HG03097 (cell line): ENCODE measurements around the gene SH3BP5.

Source experiments
- ATAC-seq: cut with Tn5 transposase; IDR thresholded peaks from one replicate; pipeline ENCODE4 v1.9.1; 2021; ENCODE audit not compliant: unreplicated experiment, low FRiP score

Gene SH3BP5

GRCh38 chr3:15326673-15327072, 5.7 kb downstream of the SH3BP5 start:
- no peak for ATAC-seq

GRCh38 chr3:15326037-15326436, 6.3 kb downstream of the SH3BP5 start:
- no peak for ATAC-seq

DNA sequence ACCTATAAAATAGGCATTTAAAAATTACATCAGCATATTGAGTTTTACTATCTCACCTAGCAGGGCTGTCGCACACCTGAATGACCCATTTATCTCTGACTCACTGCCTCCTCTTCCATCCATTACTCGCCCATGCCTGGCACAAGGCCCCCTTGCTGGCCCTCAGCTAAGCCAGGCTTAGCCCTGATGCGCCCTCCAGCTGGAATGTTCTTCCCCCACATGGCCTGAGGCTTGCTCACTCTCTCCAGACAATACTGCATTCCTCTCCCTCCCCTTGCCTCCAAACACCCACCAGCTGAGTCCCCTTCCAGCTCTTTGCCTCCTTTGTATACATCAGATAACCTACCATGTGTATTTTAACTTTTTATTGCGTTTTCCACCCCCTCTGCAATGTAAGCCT, 7.2 kb downstream of the SH3BP5 start:
- ATAC-seq: no peak

DNA sequence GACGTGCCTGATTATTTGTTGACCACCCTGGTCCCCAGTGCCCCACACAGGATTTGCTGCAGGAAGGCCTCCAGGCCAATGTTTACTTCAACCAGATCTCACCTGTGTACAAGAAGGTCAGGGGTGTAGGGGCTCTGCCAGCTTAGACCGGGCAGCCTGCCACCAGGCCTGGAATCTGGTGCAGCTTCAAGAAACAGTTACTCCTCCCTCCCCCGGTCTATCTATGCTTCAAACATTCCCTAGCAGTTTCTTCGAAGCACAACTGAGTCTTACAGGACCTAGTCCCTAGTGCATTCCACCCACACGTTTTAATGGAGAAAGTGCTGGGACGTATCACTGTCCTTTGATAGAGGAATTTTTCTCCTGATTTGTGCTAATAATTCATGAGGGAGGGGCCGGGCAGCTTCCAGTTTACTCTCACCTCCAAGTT, 8.0 kb downstream of the SH3BP5 start:
- no peak for ATAC-seq

DNA sequence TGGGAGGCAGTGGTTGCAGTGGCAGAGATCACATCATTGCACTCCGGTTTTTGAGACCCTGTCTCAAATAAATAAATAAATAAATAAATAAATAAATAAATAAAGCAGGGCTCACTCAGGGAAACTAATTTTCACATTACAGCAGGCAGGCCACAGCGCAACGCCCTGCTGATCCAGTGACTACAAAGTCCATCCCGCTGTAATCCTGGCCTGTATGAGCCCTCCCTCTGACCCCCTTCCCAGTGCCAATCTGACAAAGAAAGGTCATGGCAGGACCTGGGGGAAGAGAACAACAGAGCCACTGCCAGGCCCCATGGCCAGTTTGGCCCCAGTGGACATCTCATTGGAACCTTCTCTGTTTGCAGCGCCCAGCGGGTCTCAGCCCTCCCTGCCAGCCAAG, 9.3 kb downstream of the SH3BP5 start:
- no peak for ATAC-seq

GRCh38 chr3:15321349-15321748, 11.0 kb downstream of the SH3BP5 start:
- ATAC-seq: no peak

DNA sequence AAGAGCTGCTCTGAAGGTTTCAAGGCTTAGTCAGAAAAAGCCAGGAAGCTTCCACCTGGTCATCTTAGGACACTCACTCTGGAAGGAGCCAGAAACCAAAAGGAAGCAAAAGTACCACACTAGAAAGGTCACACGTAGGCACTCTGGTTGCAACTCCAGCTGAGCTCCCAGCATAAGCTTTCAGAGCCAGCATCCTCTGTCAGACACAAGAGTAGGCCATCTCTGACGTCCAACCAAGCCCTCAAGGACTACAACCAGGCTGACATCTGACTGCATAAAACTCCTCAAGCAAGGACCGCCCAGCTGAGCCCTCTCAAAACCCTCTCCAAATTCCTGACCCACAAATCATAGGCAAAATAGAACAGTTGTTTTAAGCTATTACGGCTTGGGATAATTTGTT, 12.8 kb downstream of the SH3BP5 start:
- ATAC-seq: no peak

- ATAC-seq: no peak
These were observed 13.2 kb downstream of the SH3BP5 start for GRCh38 chr3:15319136-15319535.

GRCh38 chr3:15318661-15319060, 13.7 kb downstream of the SH3BP5 start:
- no peak for ATAC-seq

GRCh38 chr3:15316998-15317435, 15.4 kb downstream of the SH3BP5 start:
- no peak for ATAC-seq

DNA sequence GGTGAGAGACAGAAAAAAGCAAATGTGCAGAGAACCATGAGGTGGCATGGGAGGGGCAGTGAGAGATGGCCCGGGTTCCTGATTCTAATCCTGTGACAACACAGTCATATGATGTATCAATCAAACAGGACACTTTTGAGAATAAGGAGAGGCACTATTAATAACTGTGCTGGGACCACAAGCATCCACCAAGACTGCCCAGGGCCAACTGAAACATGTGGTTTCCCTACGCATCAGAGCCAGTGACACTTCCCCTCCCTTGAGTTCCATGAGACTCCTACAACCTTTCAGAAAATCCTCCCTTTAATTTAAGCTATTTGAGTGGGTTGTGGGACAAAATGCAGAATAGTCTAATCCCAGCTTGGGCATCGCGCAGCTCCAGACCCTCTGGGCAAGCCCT, 17.4 kb downstream of the SH3BP5 start:
- no peak for ATAC-seq

- no peak for ATAC-seq
These were observed 18.1 kb downstream of the SH3BP5 start for GRCh38 chr3:15314276-15314675.

DNA sequence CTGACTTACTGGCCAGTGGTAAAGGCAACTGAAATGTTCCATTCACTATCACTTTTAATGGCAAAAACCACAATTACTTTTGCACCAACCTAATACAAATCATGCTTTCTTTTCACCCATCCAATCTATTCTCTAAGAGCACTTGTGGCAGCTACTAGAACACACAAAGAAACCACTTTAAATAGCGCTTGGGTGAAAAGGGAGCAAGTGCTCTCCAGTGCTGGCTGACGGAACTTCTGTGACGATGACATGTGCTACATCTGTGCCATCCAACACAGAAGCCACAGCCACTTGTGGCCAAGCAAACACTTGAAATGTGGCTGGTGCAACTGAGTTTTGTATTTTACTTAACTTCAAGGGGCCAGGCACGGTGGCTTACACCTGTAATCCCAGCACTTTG, 18.9 kb downstream of the SH3BP5 start:
- no peak for ATAC-seq

DNA sequence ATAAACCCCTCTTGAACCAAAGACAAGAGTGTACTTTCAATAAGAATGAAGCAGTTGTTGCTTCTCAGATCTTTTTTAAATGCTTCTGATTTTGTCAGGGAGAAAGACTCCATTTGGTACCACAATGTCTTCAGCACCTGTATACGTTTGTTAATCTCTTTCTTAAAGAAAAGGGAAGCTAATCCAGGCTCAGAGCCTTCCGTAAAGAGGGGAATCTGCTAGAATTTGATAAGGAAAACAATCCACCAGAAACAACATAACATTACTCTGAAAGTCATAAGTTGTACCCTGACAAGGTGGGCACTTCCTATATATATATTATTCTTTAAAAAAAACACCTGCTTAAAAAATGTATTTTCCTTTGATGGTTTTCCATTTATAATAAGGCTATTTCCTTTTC, 19.8 kb downstream of the SH3BP5 start:
- no peak for ATAC-seq

DNA sequence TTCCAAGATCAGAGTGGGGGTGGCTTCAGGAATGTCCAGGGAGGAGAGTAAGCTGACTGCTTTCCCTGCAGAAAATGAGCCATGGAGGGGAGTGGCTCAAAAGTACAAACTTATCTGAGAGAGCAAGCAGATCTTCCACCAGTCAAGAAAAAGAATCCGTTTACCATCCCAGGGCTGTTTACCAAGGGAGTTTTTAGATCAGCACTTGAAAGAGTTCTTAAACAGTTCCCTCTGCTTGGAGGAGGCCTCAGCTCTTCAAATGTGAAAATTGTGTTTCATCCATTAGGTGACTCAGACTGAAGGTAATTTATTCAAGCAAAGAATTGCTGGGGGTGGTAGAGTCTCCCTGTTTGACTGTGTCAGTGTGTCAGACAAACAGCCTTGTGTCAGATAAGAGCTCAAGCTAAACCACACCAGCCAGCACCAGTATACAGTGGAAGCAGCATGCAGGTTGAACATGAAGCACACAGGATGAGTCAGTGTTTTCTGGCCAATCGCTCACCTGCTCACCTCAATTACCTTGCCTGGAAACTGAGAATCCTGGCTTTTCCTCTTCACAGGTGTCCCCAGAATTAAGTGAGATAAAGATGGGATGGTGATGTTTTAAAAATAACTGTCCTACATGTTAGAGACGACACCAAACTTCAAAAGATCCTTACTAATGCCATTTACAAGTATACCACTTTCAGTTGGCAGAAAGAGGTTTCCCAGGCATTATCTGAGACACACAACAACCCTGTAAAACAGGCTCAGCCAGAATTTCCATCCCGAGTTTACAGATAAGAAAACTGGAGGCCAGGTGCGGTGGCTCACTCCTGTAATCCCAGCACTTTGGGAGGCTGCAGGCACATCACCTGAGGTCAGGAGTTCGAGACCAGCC, 21.7 kb downstream of the SH3BP5 start:
- no peak for ATAC-seq

DNA sequence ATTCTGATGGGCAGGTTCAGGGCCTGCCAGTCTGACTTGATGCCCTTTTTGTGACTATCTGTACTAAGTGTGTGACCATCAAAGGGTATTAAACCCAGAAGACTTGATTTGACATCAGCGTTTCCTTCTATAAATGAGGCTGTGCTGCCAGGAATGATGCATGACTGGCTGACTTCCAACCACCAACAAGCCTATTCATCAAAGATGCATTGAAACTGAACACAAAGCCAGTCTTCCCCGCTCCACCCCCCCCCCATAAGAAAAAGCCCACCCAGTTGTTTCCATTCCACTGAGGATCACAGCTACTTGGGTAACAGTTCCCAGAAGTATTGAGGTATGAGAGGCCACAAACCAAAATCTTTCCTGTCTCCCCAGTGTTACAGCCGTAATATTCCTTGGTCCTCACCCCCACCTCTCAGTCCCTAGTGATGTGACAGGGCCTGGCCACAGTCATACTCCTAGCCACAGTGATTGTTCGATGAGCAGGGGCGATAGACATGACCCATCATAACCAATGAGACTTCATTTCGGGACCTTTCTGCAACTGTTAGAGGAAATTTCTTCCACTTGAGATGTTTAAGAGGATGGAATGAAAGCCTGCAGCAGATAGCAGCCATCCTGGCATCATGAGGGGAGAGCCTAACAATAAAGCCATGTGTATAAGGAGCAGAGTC, 22.6 kb downstream of the SH3BP5 start:
- no peak for ATAC-seq

GRCh38 chr3:15307580-15307979, 24.8 kb downstream of the SH3BP5 start:
- no peak for ATAC-seq

DNA sequence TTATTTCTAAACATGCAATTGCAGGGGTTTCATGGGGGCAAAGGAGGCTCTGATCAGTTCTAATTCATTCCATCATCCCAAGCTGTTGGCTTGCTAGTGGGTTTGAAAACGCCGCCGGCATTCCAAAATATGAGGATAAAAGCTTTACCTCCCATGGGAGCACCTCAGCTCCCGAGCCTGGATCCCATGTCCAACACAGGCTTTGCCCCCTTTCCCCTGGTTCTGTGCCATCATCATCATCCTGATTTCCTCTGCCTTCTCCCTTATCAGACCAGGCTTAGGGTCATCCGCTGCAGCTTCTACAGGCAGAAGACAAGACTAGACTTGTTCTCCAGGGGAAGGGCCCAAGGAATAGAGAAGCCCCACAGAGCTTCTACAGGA, 25.4 kb downstream of the SH3BP5 start:
- ATAC-seq: no peak

- no peak for ATAC-seq
These were observed 27.0 kb downstream of the SH3BP5 start for GRCh38 chr3:15305359-15305844.

GRCh38 chr3:15303728-15304127, 28.7 kb downstream of the SH3BP5 start:
- no peak for ATAC-seq

- ATAC-seq: no peak
These were observed 29.2 kb downstream of the SH3BP5 start for GRCh38 chr3:15303216-15303615.

DNA sequence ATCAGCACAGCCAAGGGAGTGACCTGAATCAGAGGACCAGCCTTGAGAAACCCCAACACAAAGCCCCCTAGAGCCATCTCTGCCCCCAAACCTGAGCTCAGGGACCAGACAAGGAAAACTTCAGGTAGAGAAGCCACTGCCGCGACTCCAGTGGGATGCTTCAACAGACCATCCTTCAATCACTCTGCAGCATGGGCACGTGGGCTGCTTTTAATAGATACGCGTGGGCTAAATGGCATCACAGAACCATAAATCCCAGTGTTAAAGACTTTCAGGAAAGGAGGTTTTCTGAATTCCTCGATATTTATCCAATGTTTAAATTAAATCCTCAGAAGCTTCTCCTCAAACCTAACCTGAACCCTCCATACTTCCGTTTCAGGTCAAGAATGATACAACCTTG, 30.6 kb downstream of the SH3BP5 start:
- no peak for ATAC-seq
